Progenitor cell of endocrine pancreas (in vitro differentiated cells): ENCODE results near the gene PUDP. TPM values are rescaled to one million over a fixed set of nuclear protein-coding genes. Genes with fewer than 3 reads are reported as not detected.

Source experiments
- DNase-seq: peaks from one replicate; pipeline ENCODE4 v3.0.0; 2021; ENCODE audit warnings: low spot score; ENCODE audit not compliant: unreplicated experiment
- H3K27ac Mint-ChIP-seq: 2 replicates; pipeline ENCODE4 v1.8.0; 2021; ENCODE audit warnings: mild to moderate bottlenecking, moderate library complexity, mixed read lengths
- H3K27me3 Mint-ChIP-seq: 2 replicates; pipeline ENCODE4 v1.8.0; 2021; ENCODE audit warnings: mixed read lengths
- H3K36me3 Mint-ChIP-seq: 2 replicates; pipeline ENCODE4 v1.8.0; 2022; ENCODE audit warnings: mixed read lengths; ENCODE audit not compliant: insufficient read depth
- H3K4me1 Mint-ChIP-seq: 2 replicates; pipeline ENCODE4 v1.8.0; 2021; ENCODE audit warnings: low read depth, mixed read lengths
- H3K4me3 Mint-ChIP-seq: 2 replicates; pipeline ENCODE4 v1.8.0; 2021; ENCODE audit warnings: low read depth, mild to moderate bottlenecking, moderate library complexity, mixed read lengths
- H3K9me3 Mint-ChIP-seq: 2 replicates; pipeline ENCODE4 v1.8.0; 2021; ENCODE audit warnings: low read depth, mixed read lengths
- CTCF ChIP-seq: fragments of 200-600 bp; sonication (generic); IDR thresholded peaks from one replicate; pipeline ENCODE4 v1.5.0; 2021; ENCODE audit warnings: antibody characterized with exemption, mild to moderate bottlenecking; ENCODE audit not compliant: unreplicated experiment
- total RNA-seq: library from RNA; stranded (reverse); gene quantifications from 2 replicates; pipeline ENCODE4 v1.2.1, GENCODE V29; 2021

PUDP gene
- total RNA-seq, 1 donor from 2014 or later: 59.9 TPM

DNA sequence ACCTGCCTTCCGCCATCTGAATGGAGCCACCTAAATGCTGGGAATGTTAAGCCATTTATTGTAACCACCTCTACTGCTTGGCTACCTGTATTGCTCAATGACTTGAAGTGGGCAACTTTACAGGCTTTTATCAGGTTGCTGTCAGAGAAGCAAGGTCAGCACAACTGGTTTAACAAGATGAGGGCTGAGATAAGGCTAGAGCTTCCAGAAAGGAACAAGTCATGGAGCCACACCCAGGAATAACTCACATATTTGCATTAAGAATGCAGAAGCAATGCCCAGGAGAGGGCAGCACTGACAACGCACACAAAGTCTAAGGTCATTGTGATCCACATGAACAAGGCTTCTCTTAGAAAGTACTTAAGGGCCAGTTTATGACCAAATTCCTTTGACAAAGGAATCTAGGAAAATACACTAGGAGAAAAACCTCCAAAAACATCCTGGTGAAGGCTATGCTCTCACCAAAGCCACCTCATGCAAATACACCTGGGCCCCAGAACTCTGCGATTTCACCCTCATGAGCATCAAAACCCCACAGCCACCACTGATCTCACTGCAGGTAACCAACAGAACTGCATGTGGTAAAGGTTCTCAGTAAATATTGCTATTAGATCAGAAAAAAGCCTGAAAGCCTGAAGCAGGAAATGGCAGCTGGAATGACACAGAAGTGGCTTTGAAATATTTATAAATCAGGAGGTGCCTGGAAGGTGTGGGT, 15.5 kb downstream of the PUDP start:
- Mint-ChIP-seq H3K4me3 (no peak overlapping the region), H3K27ac (peak overlapping the region; percentile 90), H3K9me3 (peaks cover 7% of the 10 kb centered on the region), H3K27me3 (no peaks in the 10 kb centered on the region), H3K4me1 (peaks cover 16% of the 10 kb centered on the region), H3K36me3 (peaks cover 10% of the 10 kb centered on the region)
- DNase-seq: peak; percentile 17
- TF ChIP-seq CTCF: peak; percentile 67

- Mint-ChIP-seq H3K4me3 (no peak overlapping the region), H3K36me3 (peaks cover 10% of the 10 kb centered on the region), H3K27ac (peak overlapping the region; percentile 90), H3K27me3 (no peaks in the 10 kb centered on the region), H3K4me1 (peaks cover 19% of the 10 kb centered on the region), H3K9me3 (peaks cover 7% of the 10 kb centered on the region)
- no peak for DNase-seq
- no peak for TF ChIP-seq CTCF
These were observed 16.3 kb downstream of the PUDP start for GRCh38 chrX:7131621-7132020.

DNA sequence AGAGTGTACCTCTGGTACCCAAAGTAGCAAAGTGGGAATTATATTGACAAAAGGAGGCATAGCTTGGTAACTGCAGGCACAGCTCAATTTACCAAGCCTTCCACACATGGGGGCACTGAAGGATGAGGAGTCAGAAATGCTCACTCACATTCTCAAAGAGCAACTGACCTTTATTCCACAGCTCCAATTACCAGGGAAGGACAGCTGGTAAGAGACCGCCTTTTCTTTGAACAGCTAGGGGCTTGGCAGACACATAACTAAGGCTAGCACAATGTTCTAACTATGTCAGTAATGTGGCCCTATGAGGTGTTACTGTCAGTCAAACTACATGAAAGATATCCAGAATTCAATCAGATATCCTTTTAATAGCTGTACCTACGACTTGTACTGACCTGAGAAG, 20.9 kb downstream of the PUDP start:
- no peaks in the 10 kb centered on the region for H3K27me3 Mint-ChIP-seq
- H3K4me3 Mint-ChIP-seq: no peak overlapping the region
- TF ChIP-seq CTCF: no peak
- peaks cover 7% of the 10 kb centered on the region for H3K4me1 Mint-ChIP-seq
- no peak for DNase-seq
- no peak overlapping the region for H3K27ac Mint-ChIP-seq
- H3K9me3 Mint-ChIP-seq: peaks cover 10% of the 10 kb centered on the region
- H3K36me3 Mint-ChIP-seq: peaks cover 18% of the 10 kb centered on the region

GRCh38 chrX:7120878-7121219, 27.1 kb downstream of the PUDP start:
- no peak for TF ChIP-seq CTCF
- Mint-ChIP-seq H3K4me3 (no peak overlapping the region), H3K4me1 (peaks cover 32% of the 10 kb centered on the region), H3K36me3 (peaks cover 18% of the 10 kb centered on the region), H3K27ac (no peak overlapping the region), H3K27me3 (no peaks in the 10 kb centered on the region), H3K9me3 (peaks cover 12% of the 10 kb centered on the region)
- DNase-seq: no peak

- H3K27ac Mint-ChIP-seq: peak overlapping the region; percentile 76
These were observed 27.7 kb downstream of the PUDP start for GRCh38 chrX:7119950-7120877.

More at GRCh38 chrX:7119950-7120877, 27.7 kb downstream of the PUDP start:
- H3K9me3 Mint-ChIP-seq: peaks cover 8% of the 10 kb centered on the region
- no peaks in the 10 kb centered on the region for H3K27me3 Mint-ChIP-seq
- H3K4me1 Mint-ChIP-seq: peaks cover 32% of the 10 kb centered on the region
- no peak for TF ChIP-seq CTCF
- DNase-seq: no peak
- H3K36me3 Mint-ChIP-seq: peaks cover 14% of the 10 kb centered on the region
- H3K4me3 Mint-ChIP-seq: no peak overlapping the region
